Measurements from ENCODE around the gene MYMX. TPM values are rescaled to one million over a fixed set of nuclear protein-coding genes. Genes with fewer than 3 reads are reported as not detected.

Gene MYMX
- polyA plus RNA-seq, 1 experiment = not detected

DNA sequence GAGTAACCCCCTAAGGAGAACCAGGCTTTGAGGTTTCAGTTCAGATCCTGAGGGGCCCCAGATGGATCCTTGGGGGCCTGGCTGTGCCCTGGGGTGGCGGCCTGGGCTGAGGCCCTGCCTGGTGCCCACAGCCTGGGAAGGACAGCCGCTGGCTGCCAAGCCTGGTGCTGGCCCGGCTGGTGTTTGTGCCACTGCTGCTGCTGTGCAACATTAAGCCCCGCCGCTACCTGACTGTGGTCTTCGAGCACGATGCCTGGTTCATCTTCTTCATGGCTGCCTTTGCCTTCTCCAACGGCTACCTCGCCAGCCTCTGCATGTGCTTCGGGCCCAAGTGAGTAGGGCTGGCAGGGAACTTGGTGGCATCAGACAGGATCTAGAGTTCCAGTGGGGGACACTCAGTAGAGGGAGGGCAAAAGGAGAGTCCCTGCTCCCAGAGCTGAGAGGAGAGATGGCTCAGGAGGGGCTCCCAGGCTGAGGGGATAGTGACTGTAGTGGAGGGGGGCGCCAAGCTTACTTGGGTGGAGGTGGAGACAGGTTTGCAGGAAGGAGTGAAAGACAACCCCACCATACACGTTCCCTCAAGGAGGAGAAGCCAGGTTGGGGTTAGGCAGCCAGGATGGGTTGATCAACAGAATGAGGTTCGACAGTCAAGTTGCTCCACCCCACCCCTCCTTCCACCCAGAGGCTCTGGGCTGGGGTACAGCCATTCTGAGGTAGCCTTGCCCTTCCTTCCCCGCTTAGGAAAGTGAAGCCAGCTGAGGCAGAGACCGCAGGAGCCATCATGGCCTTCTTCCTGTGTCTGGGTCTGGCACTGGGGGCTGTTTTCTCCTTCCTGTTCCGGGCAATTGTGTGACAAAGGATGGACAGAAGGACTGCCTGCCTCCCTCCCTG is 16.2 kb downstream of the MYMX start:
- TF ChIP-seq, protein P1, sequence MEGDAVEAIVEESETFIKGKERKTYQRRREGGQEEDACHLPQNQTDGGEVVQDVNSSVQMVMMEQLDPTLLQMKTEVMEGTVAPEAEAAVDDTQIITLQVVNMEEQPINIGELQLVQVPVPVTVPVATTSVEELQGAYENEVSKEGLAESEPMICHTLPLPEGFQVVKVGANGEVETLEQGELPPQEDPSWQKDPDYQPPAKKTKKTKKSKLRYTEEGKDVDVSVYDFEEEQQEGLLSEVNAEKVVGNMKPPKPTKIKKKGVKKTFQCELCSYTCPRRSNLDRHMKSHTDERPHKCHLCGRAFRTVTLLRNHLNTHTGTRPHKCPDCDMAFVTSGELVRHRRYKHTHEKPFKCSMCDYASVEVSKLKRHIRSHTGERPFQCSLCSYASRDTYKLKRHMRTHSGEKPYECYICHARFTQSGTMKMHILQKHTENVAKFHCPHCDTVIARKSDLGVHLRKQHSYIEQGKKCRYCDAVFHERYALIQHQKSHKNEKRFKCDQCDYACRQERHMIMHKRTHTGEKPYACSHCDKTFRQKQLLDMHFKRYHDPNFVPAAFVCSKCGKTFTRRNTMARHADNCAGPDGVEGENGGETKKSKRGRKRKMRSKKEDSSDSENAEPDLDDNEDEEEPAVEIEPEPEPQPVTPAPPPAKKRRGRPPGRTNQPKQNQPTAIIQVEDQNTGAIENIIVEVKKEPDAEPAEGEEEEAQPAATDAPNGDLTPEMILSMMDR (IDR thresholded peaks at IDR 0.05; ENCODE audit: low read depth, low read length) = no peak
- H3K9me3 ChIP-seq (ENCODE audit: control insufficient read depth, insufficient read depth, low read length) = no peaks in the 10 kb centered on the region
- H3K4me3 ChIP-seq (ENCODE audit: low read depth, low read length) = no peak overlapping the region
- H3K27ac ChIP-seq (ENCODE audit: low read depth, low read length) = no peak overlapping the region
- ChIA-PET CTCF (interaction anchor here (0.8 kb wide), 1 partner anchor 11 kb away, joined by 3 read pairs; no protein-coding TSS in a partner anchor), POLR2A (no interaction called here)
- no peak for DNase-seq (ENCODE audit: low read depth, low spot score)
- no peaks in the 10 kb centered on the region for H3K27me3 ChIP-seq (ENCODE audit: control insufficient read depth, insufficient read depth, low read length)

DNA sequence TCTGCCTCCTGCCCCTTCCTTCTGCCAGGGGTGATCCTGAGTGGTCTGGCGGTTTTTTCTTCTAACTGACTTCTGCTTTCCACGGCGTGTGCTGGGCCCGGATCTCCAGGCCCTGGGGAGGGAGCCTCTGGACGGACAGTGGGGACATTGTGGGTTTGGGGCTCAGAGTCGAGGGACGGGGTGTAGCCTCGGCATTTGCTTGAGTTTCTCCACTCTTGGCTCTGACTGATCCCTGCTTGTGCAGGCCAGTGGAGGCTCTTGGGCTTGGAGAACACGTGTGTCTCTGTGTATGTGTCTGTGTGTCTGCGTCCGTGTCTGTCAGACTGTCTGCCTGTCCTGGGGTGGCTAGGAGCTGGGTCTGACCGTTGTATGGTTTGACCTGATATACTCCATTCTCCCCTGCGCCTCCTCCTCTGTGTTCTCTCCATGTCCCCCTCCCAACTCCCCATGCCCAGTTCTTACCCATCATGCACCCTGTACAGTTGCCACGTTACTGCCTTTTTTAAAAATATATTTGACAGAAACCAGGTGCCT is 16.9 kb downstream of the MYMX start:
- POLR2A ChIA-PET = interaction anchor here (0.6 to 2.1 kb wide), 4 partner anchors 10 to 14 kb away, joined by 3 to 27 read pairs (median 3); partner anchors contain the start of genes HSP90AB1 and SLC29A1
- no peaks in the 10 kb centered on the region for H3K9me3 ChIP-seq (ENCODE audit: control insufficient read depth, insufficient read depth, low read length)
- peak overlapping the region; percentile 69 for H3K27ac ChIP-seq (ENCODE audit: low read depth, low read length)
- TF ChIP-seq, protein P1 (IDR thresholded peaks at IDR 0.05; ENCODE audit: low read depth, low read length) = no peak
- CTCF ChIA-PET = interaction anchor here (0.9 to 3.3 kb wide), 23 partner anchors 9 to 533 kb away, joined by 3 to 83 read pairs (median 6); partner anchors contain the start of genes HSP90AB1 and SLC29A1
- no peaks in the 10 kb centered on the region for H3K27me3 ChIP-seq (ENCODE audit: control insufficient read depth, insufficient read depth, low read length)
- H3K4me3 ChIP-seq (ENCODE audit: low read depth, low read length) = no peak overlapping the region
- no peak for DNase-seq (ENCODE audit: low read depth, low spot score)

DNA sequence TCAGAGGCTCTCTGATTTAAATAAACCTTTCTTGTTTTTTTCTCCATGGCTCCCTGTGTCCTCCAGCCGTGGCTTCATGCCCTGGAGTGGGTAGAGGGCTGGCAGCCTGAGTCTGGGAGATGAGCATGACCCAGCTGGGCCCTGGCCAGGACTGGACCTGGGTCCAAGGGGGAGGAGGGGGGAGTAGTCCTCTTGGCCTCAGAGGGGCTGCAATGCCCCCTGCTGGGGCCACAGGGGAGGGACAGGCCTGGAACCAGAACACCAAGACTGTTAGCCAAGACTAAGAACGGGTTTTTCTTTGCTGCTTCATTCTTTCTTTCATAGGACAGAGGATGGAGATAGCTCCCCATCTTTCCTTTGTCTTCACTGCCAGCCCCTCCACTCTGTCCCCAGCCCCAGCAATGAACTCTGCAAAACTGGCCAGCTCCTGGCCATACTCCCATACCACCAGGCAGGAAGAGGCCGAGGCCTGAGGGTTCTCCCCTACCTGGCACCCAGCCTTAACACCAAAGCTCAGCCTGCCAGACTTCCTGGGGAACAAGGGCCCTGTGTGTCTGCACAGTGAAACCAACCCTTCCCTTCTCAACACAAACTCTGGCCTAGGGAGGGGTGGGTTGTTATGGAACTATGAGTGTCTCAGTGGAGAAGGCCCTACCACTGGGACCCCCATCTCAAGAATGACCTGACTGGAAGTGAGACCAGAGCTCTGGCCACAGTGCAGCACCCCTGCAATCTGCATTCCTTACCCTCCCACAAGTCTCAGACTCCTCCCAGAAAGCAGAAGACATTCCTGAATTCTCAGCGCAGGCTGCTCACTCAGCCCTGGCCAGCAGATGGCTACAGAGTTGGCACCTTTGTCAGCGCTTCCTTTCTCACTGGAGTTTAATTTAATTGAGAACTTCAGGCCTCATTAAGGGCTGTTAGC is 17.6 kb downstream of the MYMX start:
- H3K4me3 ChIP-seq (ENCODE audit: low read depth, low read length) = no peak overlapping the region
- peak overlapping the region; percentile 69 for H3K27ac ChIP-seq (ENCODE audit: low read depth, low read length)
- POLR2A ChIA-PET = interaction anchor here (0.6 to 2.1 kb wide), 5 partner anchors 11 to 118 kb away, joined by 3 to 27 read pairs (median 3); partner anchors contain the start of genes HSP90AB1 and SLC29A1
- TF ChIP-seq, protein P1 (IDR thresholded peaks at IDR 0.05; ENCODE audit: low read depth, low read length) = peak; percentile 88
- H3K27me3 ChIP-seq (ENCODE audit: control insufficient read depth, insufficient read depth, low read length) = no peaks in the 10 kb centered on the region
- no peaks in the 10 kb centered on the region for H3K9me3 ChIP-seq (ENCODE audit: control insufficient read depth, insufficient read depth, low read length)
- CTCF ChIA-PET = interaction anchor here (0.7 to 3.3 kb wide), 36 partner anchors 8 to 534 kb away, joined by 3 to 83 read pairs (median 5); partner anchors contain the start of genes HSP90AB1 and SLC29A1
- peak; percentile 47 for DNase-seq (ENCODE audit: low read depth, low spot score)

DNA sequence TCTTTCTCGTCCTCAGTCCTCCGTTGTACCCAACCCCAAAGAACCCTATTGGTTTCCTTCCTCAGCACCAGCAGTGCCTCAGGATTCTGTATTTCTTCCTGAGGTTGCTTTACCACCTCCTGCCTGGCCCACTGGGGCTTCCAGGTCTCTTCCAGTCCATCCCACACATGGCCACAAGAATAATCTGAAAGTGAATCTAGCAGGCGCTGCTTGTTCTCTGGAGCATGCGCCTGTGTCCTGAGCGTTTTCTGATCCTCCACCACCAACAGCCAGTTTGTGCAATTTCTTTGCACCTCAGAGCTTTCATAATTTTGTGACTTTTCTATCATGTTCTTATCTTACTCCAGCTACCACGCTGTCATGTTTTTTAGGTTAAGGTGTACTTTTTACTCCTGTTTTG is 18.5 kb downstream of the MYMX start:
- POLR2A ChIA-PET = interaction anchor here (1.4 to 2.1 kb wide), 2 partner anchors 11 to 16 kb away, joined by 3 to 27 read pairs; partner anchors contain the start of gene HSP90AB1
- DNase-seq (ENCODE audit: low read depth, low spot score) = no peak

More for the DNA sequence above, 18.5 kb downstream of the MYMX start:
- CTCF ChIA-PET = interaction anchor here (0.9 to 3.3 kb wide), 25 partner anchors 11 to 146 kb away, joined by 3 to 83 read pairs (median 5); partner anchors contain the start of genes HSP90AB1 and SLC29A1
- H3K27ac ChIP-seq (ENCODE audit: low read depth, low read length) = peak overlapping the region; percentile 69
- no peaks in the 10 kb centered on the region for H3K27me3 ChIP-seq (ENCODE audit: control insufficient read depth, insufficient read depth, low read length)
- no peaks in the 10 kb centered on the region for H3K9me3 ChIP-seq (ENCODE audit: control insufficient read depth, insufficient read depth, low read length)
- H3K4me3 ChIP-seq (ENCODE audit: low read depth, low read length) = no peak overlapping the region
- TF ChIP-seq, protein P1 (IDR thresholded peaks at IDR 0.05; ENCODE audit: low read depth, low read length) = no peak

All from AG04450 (cell line).